GM12878 (cell line): ENCODE measurements around the gene STON2. TPM values are rescaled to one million over a fixed set of nuclear protein-coding genes. Genes with fewer than 3 reads are reported as not detected.

ENCODE experiments used
- ATAC-seq: fragments of 200-7000 bp; cut with Tn5 transposase; 3 replicates; pipeline ENCODE4 v1.9.1; 2020; ENCODE audit warnings: mild to moderate bottlenecking, moderate library complexity
- Bru-seq: library from RNA; stranded (reverse); fragments of 400-500 nt; gene quantifications from one replicate; lab custom pipeline; 2021; lab: Mats Ljungman, UMichigan
- BruChase-seq, 2 experiments: library from RNA; stranded (reverse); fragments of 400-500 nt; gene quantifications; one replicate each; lab custom pipeline; 2021; lab: Mats Ljungman, UMichigan
- BruUV-seq: library from RNA; stranded (reverse); fragments of 400-500 nt; replicated peaks from 2 replicates; lab custom pipeline; 2021; lab: Mats Ljungman, UMichigan
- CTCF ChIA-PET: fragments of 300-600 bp; sonication (Branson Sonifier 250); formaldehyde crosslinking; extraction: SDS; loops from one replicate; lab custom pipeline; 2021; ENCODE audit warnings: inconsistent platforms; lab: Yijun Ruan, JAX
- POLR2A ChIA-PET: fragments of 350-600 bp; formaldehyde crosslinking; extraction: SDS; loops from one replicate; lab custom pipeline; 2021; ENCODE audit warnings: inconsistent platforms; lab: Charles Lee
- RAD21 ChIA-PET: fragments of 300-600 bp; sonication (Branson Sonifier 250); formaldehyde crosslinking; loops from one replicate; lab custom pipeline; 2023; ENCODE audit warnings: antibody characterized with exemption; ENCODE audit not compliant: unreplicated experiment; lab: Charles Lee
- SMC1A ChIA-PET: fragments of 300-600 bp; sonication (Branson Sonifier 250); formaldehyde crosslinking; loops from one replicate; lab custom pipeline; 2023; ENCODE audit not compliant: unreplicated experiment, uncharacterized antibody; lab: Charles Lee
- DNase-seq: peaks from one replicate; pipeline ENCODE4 v3.0.0-alpha.2; 2011; ENCODE audit warnings: low read depth, low spot score
- FAIRE-seq: peaks from 3 replicates; lab custom pipeline; 2011; peaks lifted over from hg19 to GRCh38; lab: Jason Lieb, UNC
- H2AFZ ChIP-seq: 2 replicates; pipeline ENCODE4 v1.6.0; 2011; ENCODE audit warnings: low read depth, low read length, control low read depth; ENCODE audit not compliant: control insufficient read depth
- H3K27ac ChIP-seq: 2 replicates; pipeline ENCODE4 v1.5.1; 2011; ENCODE audit warnings: control low read depth; ENCODE audit not compliant: control insufficient read depth, insufficient read depth
- H3K27me3 ChIP-seq, 2 experiments: replicated peaks in 1 of 2; 2 replicates each; pipeline versions ENCODE4 v1.6.0 to v1.6.1; 2011; ENCODE audit warnings: low read length in 1 of 2; ENCODE audit not compliant: control insufficient read depth in 2 of 2, insufficient read depth in 2 of 2
- H3K36me3 ChIP-seq, 2 experiments: 2 replicates each; pipeline ENCODE4 v1.5.1; 2011; ENCODE audit warnings: low read length in 1 of 2; ENCODE audit not compliant: control insufficient read depth in 2 of 2, insufficient read depth in 2 of 2
- H3K4me1 ChIP-seq: 2 replicates; pipeline ENCODE4 v1.6.1; 2011; ENCODE audit warnings: mild to moderate bottlenecking, low read length, moderate library complexity, mixed read lengths; ENCODE audit not compliant: control insufficient read depth, insufficient read depth
- H3K4me2 ChIP-seq: 2 replicates; pipeline ENCODE4 v1.6.0; 2011; ENCODE audit warnings: control low read depth; ENCODE audit not compliant: control insufficient read depth, insufficient read depth
- H3K4me3 ChIP-seq: fragments of 200-600 bp; sonication (generic); 2 replicates; pipeline ENCODE4 v1.5.1; 2016
- H3K79me2 ChIP-seq: 2 replicates; pipeline ENCODE4 v1.6.0; 2011; ENCODE audit warnings: low read length; ENCODE audit not compliant: control insufficient read depth, insufficient read depth
- H3K9ac ChIP-seq: 2 replicates; pipeline ENCODE4 v1.8.0; 2011; ENCODE audit warnings: low read length, control low read depth, mixed read lengths; ENCODE audit not compliant: control insufficient read depth, insufficient read depth
- H3K9me3 ChIP-seq: replicated peaks from 3 replicates; pipeline ENCODE4 v1.5.1; 2011; ENCODE audit warnings: mild to moderate bottlenecking, low read length; ENCODE audit not compliant: control insufficient read depth, insufficient read depth
- H4K20me1 ChIP-seq: 2 replicates; pipeline ENCODE4 v1.6.0; 2011; ENCODE audit not compliant: control insufficient read depth, insufficient read depth
- ATF3 ChIP-seq: IDR thresholded peaks from 2 replicates; pipeline ENCODE4 v1.6.1; 2011; ENCODE audit warnings: low read depth, mild to moderate bottlenecking, low read length, moderate library complexity, borderline replicate concordance; ENCODE audit errors: extremely low read depth
- ETV6 ChIP-seq, 2 experiments: fragments of 450-650 bp in 1 of 2; IDR thresholded peaks in 1 of 2; conservative IDR thresholded peaks in 1 of 2; 2 replicates each; pipeline ENCODE4 v1.6.1; 2014; ENCODE audit warnings: antibody characterized with exemption in 1 of 2, borderline replicate concordance in 1 of 2, low read depth in 1 of 2, mild to moderate bottlenecking in 1 of 2, moderate library complexity in 1 of 2
- JUNB ChIP-seq: IDR thresholded peaks from 2 replicates; pipeline ENCODE4 v1.6.1; 2016; ENCODE audit warnings: antibody characterized with exemption, mild to moderate bottlenecking
- NBN ChIP-seq: fragments of 450-650 bp; IDR thresholded peaks from 2 replicates; pipeline ENCODE4 v1.6.1; 2016
- POLR2AphosphoS2 ChIP-seq: IDR thresholded peaks from 2 replicates; pipeline ENCODE4 v1.6.1; 2011; ENCODE audit warnings: low read depth, mild to moderate bottlenecking, low read length, improper control_type of control experiment, moderate library complexity
- POU2F2 ChIP-seq: IDR thresholded peaks from 3 replicates; pipeline ENCODE4 v1.6.1; 2011; ENCODE audit warnings: low read depth, mild to moderate bottlenecking, low read length, borderline replicate concordance
- RFX5 ChIP-seq: IDR thresholded peaks from 2 replicates; pipeline ENCODE4 v1.6.1; 2011; ENCODE audit warnings: low read depth, low read length, improper control_type of control experiment
- TARDBP ChIP-seq: IDR thresholded peaks from 2 replicates; pipeline ENCODE4 v1.6.1; 2016; ENCODE audit warnings: borderline replicate concordance
- WGBS: methylation state at CpG from one replicate; pipeline ENCODE4 v1.1.6; 2016; ENCODE audit warnings: low lambda C conversion rate; ENCODE audit not compliant: insufficient replicate concordance, insufficient coverage; ENCODE audit errors: missing lambda C conversion rate; 5-methylcytosine and 5-hydroxymethylcytosine counted together
- in situ Hi-C: fragments of 300-500 bp; cut with MboI; formaldehyde crosslinking; loops from 9 replicates; pipeline ENCODE4 v1.14.3; 2018; ENCODE audit warnings: mixed read lengths
- intact Hi-C: fragments of 100-400 bp; cut with micrococcal nuclease; formaldehyde crosslinking; loops from one replicate; pipeline ENCODE4 v1.14.2; 2022; ENCODE audit not compliant: unreplicated experiment
- long read RNA-seq, 2 experiments: library from polyadenylated mRNA; unstranded; transcript quantifications; one replicate each; pipeline ENCODE4 v2.0.0, GENCODE V29; 2019 to 2020
- polyA minus RNA-seq, 3 experiments: library from RNA; depleted of rRNA, polyadenylated mRNA; stranded (reverse); fragments of >200 nt; gene quantifications; 2 replicates each; pipeline ENCODE4 v1.2.3, GENCODE V29; 2011
- polyA plus RNA-seq, 11 experiments: library from polyadenylated mRNA; depleted of rRNA in 4 of 11; unstranded in 6 of 11; stranded (reverse) in 5 of 11; fragments of >200 nt; fragmentation: Nextera tagmentation in 4 of 11; fragmentation: Illumina TruSeq in 1 of 11; extraction: Ambion mirVana in 4 of 11; extraction: Trizol in 1 of 11; gene quantifications; 1 replicate in 1 of 11; 2 replicates in 10 of 11; pipeline versions ENCODE4 v1.2.1 to v1.2.3, GENCODE V29; 2011 to 2016; ENCODE audit warnings: inconsistent platforms in 2 of 11, missing spikeins in 2 of 11, low read depth in 1 of 11
- total RNA-seq, 4 experiments: library from RNA; depleted of rRNA in 3 of 4; stranded (reverse); fragments of >200 nt in 3 of 4; fragmentation: Illumina TruSeq in 1 of 4; extraction: Trizol in 1 of 4; gene quantifications; 2 replicates each; pipeline versions ENCODE4 v1.2.1 to v1.2.3, GENCODE V29; 2013 to 2021

STON2 gene
- not detected in 2 replicates for total RNA-seq (2013; cell fraction: nucleolus; rRNA removed)
- total RNA-seq (2014; rRNA removed), result not detected in 2 replicates
- total RNA-seq (2014; rRNA removed; fragmentation: Illumina TruSeq; extraction: Trizol), result not detected in 2 replicates
- total RNA-seq (2021), result 0.13 and 0.29 TPM in 2 replicates
- 0.10 TPM for polyA plus RNA-seq (2011; ENCODE audit: low read depth)
- polyA plus RNA-seq (2011; rRNA removed), result not detected in 2 replicates
- polyA plus RNA-seq (2011; cell fraction: cytosol; rRNA removed), result not detected in 2 replicates
- not detected in 2 replicates for polyA plus RNA-seq (2011; cell fraction: nucleus; rRNA removed)
- not detected in 2 replicates for polyA plus RNA-seq (2012)
- 0.03 TPM in 1 of 2 replicates, not detected in the other for polyA plus RNA-seq (2014; fragmentation: Illumina TruSeq; extraction: Trizol)
- under 1 TPM in 1 of 2 experiments, not detected in 1; 0.03 TPM for polyA plus RNA-seq (2014; fragmentation: Nextera tagmentation; extraction: Ambion mirVana)
- polyA plus RNA-seq (2014; rRNA removed), result not detected in 2 replicates
- polyA plus RNA-seq (2016; fragmentation: Nextera tagmentation; extraction: Ambion mirVana), result not detected
- not detected in 2 replicates for polyA minus RNA-seq (2011; rRNA and poly(A)+ RNA removed)
- polyA minus RNA-seq (2011; cell fraction: cytosol; rRNA and poly(A)+ RNA removed), result 1.2 TPM in 1 of 2 replicates, not detected in the other
- polyA minus RNA-seq (2011; cell fraction: nucleus; rRNA and poly(A)+ RNA removed), result not detected in 2 replicates
- Bru-seq, nascent RNA, result percentile 5 among the genes with signal in this experiment
- BruChase-seq, experiment 1, labeled RNA remaining after a 6-hour chase, result percentile 3 among the genes with signal in this experiment
- BruChase-seq, experiment 2, labeled RNA remaining after a 2-hour chase, result percentile 3 among the genes with signal in this experiment
- long read RNA-seq, experiment 1, result 0 reads
- long read RNA-seq, experiment 2, result 0 reads

GRCh38 chr14:81400202-81400678 lies at the start of gene STON2:
TSS of gene STON2 (minus strand) at chr14:81400324. CDS start at chr14:81398382, 1,942 bp downstream.
- CTCF ChIA-PET, result no interaction called here

GRCh38 chr14:81449576-81449975 lies 49.5 kb upstream of the STON2 start:
- no peaks in the 10 kb centered on the region for H3K9me3 ChIP-seq
- H3K4me2 ChIP-seq, result no peak overlapping the region
- intact Hi-C loops (no loop called here), in situ Hi-C loops (no loop called here)
- no peak for DNase-seq
- no peak overlapping the region for H3K9ac ChIP-seq
- CTCF ChIA-PET, result interaction anchor here (1.0 to 10.2 kb wide), 4 partner anchors 10 to 238 kb away, joined by 3 to 195 read pairs (median 5); no protein-coding TSS in a partner anchor
- SMC1A ChIA-PET, result interaction anchor here (1.3 to 9.4 kb wide), 2 partner anchors 15 to 180 kb away, joined by 5 to 110 read pairs; no protein-coding TSS in a partner anchor
- FAIRE-seq, result no peak
- WGBS, result 32% methylated on average over 6 of the region's 6 CpGs
- no peak for ATAC-seq
- no peaks in the 10 kb centered on the region for H4K20me1 ChIP-seq
- H2AFZ ChIP-seq, result no peak overlapping the region
- BruUV-seq, result no TSS peak
- POLR2A ChIA-PET, result no interaction called here
- no peaks in the 10 kb centered on the region for H3K4me1 ChIP-seq
- no peak overlapping the region for H3K4me3 ChIP-seq
- no peaks in the 10 kb centered on the region for H3K36me3 ChIP-seq
- H3K27ac ChIP-seq, result no peak overlapping the region
- H3K27me3 ChIP-seq, result no peaks in the 10 kb centered on the region; a peak in 3 of 4 replicates
- RAD21 ChIA-PET, result interaction anchor here (1.0 to 8.5 kb wide), 2 partner anchors 15 to 181 kb away, joined by 3 to 79 read pairs; no protein-coding TSS in a partner anchor
- H3K79me2 ChIP-seq, result no peaks in the 10 kb centered on the region
- TF ChIP-seq ATF3 (no peak), POLR2AphosphoS2 (no peak), TARDBP (no peak), RFX5 (no peak), ETV6 (conservative IDR thresholded peaks at IDR 0.05 in 1 of 2, IDR thresholded peaks at IDR 0.05 in 1 of 2; ENCODE audit: borderline replicate concordance in 1 of 2, low read depth in 1 of 2) (no peak)

More at GRCh38 chr14:81400202-81400678, at the start of gene STON2:
- Histone ChIP-seq H3K9me3 (no peaks in the 10 kb centered on the region), H4K20me1 (no peaks in the 10 kb centered on the region), H2AFZ (no peak within 1 kb of the TSS), H3K4me2 (no peak within 1 kb of the TSS), H3K27ac (no peak within 1 kb of the TSS), H3K36me3 (no peaks in the 10 kb centered on the region), H3K4me3 (no peak within 1 kb of the TSS), H3K4me1 (no peaks in the 10 kb centered on the region), H3K79me2 (no peaks in the 10 kb centered on the region), H3K27me3 (no peaks in the 10 kb centered on the region), H3K9ac (no peak within 1 kb of the TSS)
- FAIRE-seq (no peak), DNase-seq (no peak), ATAC-seq (no peak)
- in situ Hi-C loops (no loop called here), intact Hi-C loops (no loop called here)
- 0% methylated on average over 4 of the region's 5 CpGs for WGBS
- POLR2A ChIA-PET, result interaction anchor here (0.7 kb wide), 1 partner anchor 429 kb away, joined by 7 read pairs; no protein-coding TSS in a partner anchor
- RAD21 ChIA-PET, result no interaction called here
- SMC1A ChIA-PET, result interaction anchor here (0.7 kb wide), 1 partner anchor 1037 kb away, joined by 3 read pairs; no protein-coding TSS in a partner anchor
- TF ChIP-seq POU2F2 (no peak), JUNB (no peak), NBN (no peak)
- BruUV-seq, result no TSS peak
